Uterus (tissue), 4 donors: ENCODE results near the gene COG6. TPM values are rescaled to one million over a fixed set of nuclear protein-coding genes. Genes with fewer than 3 reads are reported as not detected.

ENCODE experiments used
- DNase-seq, 2 donors: peaks; one replicate each; pipeline ENCODE4 v3.0.0-alpha.2; 2019 to 2020
- H3K27ac ChIP-seq, 2 donors: fragments of 200-600 bp; sonication (generic); 1 replicate in 1 of 2; 2 replicates in 1 of 2; pipeline ENCODE4 v1.5.1; 2016 to 2018
- H3K27me3 ChIP-seq, 2 donors: fragments of 200-600 bp; sonication (generic); one replicate each; pipeline ENCODE4 v1.5.1; 2018 to 2019; ENCODE audit warnings: control low read depth in 1 of 2
- H3K36me3 ChIP-seq, 2 donors: fragments of 200-600 bp; sonication (generic); one replicate each; pipeline ENCODE4 v1.5.1; 2019; ENCODE audit warnings: control low read depth in 1 of 2
- H3K4me1 ChIP-seq, 2 donors: fragments of 200-600 bp; sonication (generic); one replicate each; pipeline ENCODE4 v1.5.1; 2018 to 2019; ENCODE audit warnings: control low read depth in 1 of 2
- H3K4me3 ChIP-seq, 2 donors: fragments of 200-600 bp; sonication (generic); 1 replicate in 1 of 2; 2 replicates in 1 of 2; pipeline ENCODE4 v1.5.1; 2018 to 2019; ENCODE audit warnings: mild to moderate bottlenecking in 1 of 2
- H3K9me3 ChIP-seq, 2 donors: fragments of 200-600 bp; sonication (generic); one replicate each; pipeline ENCODE4 v1.5.1; 2019; ENCODE audit warnings: control low read depth in 1 of 2
- POLR2A ChIP-seq, 2 donors: fragments of 450-650 bp; IDR thresholded peaks; one replicate each; pipeline ENCODE4 v1.6.1; 2016; ENCODE audit warnings: antibody characterized with exemption in 2 of 2, mild to moderate bottlenecking in 1 of 2, moderate library complexity in 1 of 2
- intact Hi-C: fragments of 100-400 bp; cut with DNase I; formaldehyde crosslinking; loops from one replicate; pipeline ENCODE4 v1.15.1; 2023; ENCODE audit warnings: low total_unique reads
- microRNA-seq: library from miRNA; unstranded; fragments of <30 nt; microRNA quantifications from one replicate; pipeline ENCODE4, GENCODE V29; 2016; ENCODE audit warnings: borderline microRNAs expressed, borderline replicate concordance
- small RNA-seq: library from RNA; depleted of rRNA; stranded (forward); fragments of <200 nt; gene quantifications from one replicate; pipeline ENCODE3, GENCODE V24; 2016
- total RNA-seq, 4 donors: library from RNA; depleted of rRNA in 3 of 4; stranded (reverse); fragments of >200 nt in 3 of 4; gene quantifications; one replicate each; pipeline versions ENCODE4 v1.1.0 to v1.2.4, GENCODE V29; 2014 to 2023
- TF ChIP-seq, protein P1 (sequence below), 4 experiments: fragments of 200-600 bp in 2 of 4; fragments of 450-650 bp in 2 of 4; sonication (generic) in 2 of 4; IDR thresholded peaks; one replicate each; pipeline ENCODE4 v1.5.1; 2016 to 2019; ENCODE audit warnings: antibody characterized with exemption in 4 of 4, mild to moderate bottlenecking in 2 of 4, moderate library complexity in 1 of 4
- donor health status: DM: yes; HTN: yes; CAD: no.

Gene COG6
- total RNA-seq, 4 donors from 2014 or later, result 17.1 to 83.2 (median 52.2) TPM

DNA sequence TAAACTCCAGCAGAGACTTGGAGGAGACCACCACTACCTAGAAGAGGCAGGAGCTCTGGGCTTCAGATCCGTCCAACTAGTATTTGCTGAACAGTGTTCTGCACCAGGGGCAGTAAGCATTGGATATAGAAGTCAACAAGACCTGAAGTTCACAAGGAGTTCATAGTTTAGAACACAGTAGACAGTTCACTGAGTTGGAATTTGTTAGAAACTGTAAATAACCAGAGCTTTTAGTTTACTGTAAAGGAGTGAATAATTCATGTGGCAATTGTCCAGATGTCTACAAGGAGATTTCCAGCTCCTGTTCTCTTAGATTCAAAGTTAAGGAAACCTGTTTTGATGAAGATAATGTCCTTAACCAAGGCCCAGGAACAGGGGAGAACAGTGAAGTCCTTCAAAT lies 128.9 kb downstream of the COG6 start:
- H3K9me3 ChIP-seq, result no peaks in the 10 kb centered on the region
- TF ChIP-seq, protein P1, sequence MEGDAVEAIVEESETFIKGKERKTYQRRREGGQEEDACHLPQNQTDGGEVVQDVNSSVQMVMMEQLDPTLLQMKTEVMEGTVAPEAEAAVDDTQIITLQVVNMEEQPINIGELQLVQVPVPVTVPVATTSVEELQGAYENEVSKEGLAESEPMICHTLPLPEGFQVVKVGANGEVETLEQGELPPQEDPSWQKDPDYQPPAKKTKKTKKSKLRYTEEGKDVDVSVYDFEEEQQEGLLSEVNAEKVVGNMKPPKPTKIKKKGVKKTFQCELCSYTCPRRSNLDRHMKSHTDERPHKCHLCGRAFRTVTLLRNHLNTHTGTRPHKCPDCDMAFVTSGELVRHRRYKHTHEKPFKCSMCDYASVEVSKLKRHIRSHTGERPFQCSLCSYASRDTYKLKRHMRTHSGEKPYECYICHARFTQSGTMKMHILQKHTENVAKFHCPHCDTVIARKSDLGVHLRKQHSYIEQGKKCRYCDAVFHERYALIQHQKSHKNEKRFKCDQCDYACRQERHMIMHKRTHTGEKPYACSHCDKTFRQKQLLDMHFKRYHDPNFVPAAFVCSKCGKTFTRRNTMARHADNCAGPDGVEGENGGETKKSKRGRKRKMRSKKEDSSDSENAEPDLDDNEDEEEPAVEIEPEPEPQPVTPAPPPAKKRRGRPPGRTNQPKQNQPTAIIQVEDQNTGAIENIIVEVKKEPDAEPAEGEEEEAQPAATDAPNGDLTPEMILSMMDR (IDR thresholded peaks at IDR 0.05), result no peak
- no peak for TF ChIP-seq POLR2A (IDR thresholded peaks at IDR 0.05)
- DNase-seq, result no peak
- H3K27ac ChIP-seq, result no peak overlapping the region
- no peaks in the 10 kb centered on the region for H3K36me3 ChIP-seq
- intact Hi-C loops, result no loop called here
- H3K4me3 ChIP-seq, result no peak overlapping the region
- no peaks in the 10 kb centered on the region for H3K27me3 ChIP-seq
- H3K4me1 ChIP-seq, result no peaks in the 10 kb centered on the region

DNA sequence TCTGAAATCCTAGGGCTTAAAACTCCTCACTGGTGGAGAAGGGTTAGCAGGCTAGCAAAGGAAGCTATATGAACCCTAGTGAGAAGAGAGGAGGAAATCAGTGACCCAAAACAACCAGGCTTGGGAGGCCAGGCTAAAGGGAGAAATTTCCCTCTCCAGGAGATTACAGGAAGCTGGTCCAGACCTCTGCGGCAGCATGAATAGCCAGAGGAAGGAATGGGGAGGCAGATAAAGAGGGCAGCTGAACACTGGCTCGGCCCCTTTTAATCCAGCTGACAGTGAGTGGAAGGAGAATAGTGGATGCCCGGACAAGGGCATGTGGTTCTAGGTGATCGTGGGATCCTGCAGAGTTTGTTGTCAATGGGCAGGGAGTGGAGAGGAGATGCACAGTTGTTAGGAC lies 130.6 kb downstream of the COG6 start:
- no peak overlapping the region for H3K27ac ChIP-seq
- intact Hi-C loops, result no loop called here
- no peaks in the 10 kb centered on the region for H3K4me1 ChIP-seq

DNA sequence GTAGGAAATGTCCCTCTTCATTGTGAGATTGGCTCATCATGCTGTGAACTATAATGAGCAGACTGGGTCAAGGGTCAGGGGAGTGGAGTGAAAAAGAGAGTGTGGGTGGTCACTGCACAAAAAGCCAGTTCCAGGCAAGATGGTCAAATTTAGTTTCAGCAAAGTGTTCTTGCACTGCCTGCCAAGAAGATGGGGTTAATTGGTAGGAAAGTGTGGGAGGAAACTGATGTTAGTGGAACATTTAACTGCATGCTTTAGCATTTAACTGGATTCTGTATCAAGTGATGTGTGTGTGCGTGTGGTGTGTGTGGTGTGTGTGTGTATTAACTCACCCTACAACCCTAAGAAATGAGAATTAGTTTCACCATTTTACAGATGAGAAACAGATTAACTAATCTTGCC lies 131.6 kb downstream of the COG6 start:
- no peaks in the 10 kb centered on the region for H3K4me1 ChIP-seq
- no peak for TF ChIP-seq POLR2A (IDR thresholded peaks at IDR 0.05)
- TF ChIP-seq, protein P1 (IDR thresholded peaks at IDR 0.05), result no peak
- H3K27ac ChIP-seq, result no peak overlapping the region
- intact Hi-C loops, result no loop called here
- no peak overlapping the region for H3K4me3 ChIP-seq
- no peaks in the 10 kb centered on the region for H3K27me3 ChIP-seq
- no peaks in the 10 kb centered on the region for H3K9me3 ChIP-seq
- no peaks in the 10 kb centered on the region for H3K36me3 ChIP-seq
- no peak for DNase-seq

More for the DNA sequence above, 130.6 kb downstream of the COG6 start:
- no peaks in the 10 kb centered on the region for H3K27me3 ChIP-seq
- no peaks in the 10 kb centered on the region for H3K9me3 ChIP-seq
- no peak for DNase-seq
- no peaks in the 10 kb centered on the region for H3K36me3 ChIP-seq
- no peak overlapping the region for H3K4me3 ChIP-seq
- TF ChIP-seq, protein P1 (IDR thresholded peaks at IDR 0.05), result no peak
- no peak for TF ChIP-seq POLR2A (IDR thresholded peaks at IDR 0.05)

DNA sequence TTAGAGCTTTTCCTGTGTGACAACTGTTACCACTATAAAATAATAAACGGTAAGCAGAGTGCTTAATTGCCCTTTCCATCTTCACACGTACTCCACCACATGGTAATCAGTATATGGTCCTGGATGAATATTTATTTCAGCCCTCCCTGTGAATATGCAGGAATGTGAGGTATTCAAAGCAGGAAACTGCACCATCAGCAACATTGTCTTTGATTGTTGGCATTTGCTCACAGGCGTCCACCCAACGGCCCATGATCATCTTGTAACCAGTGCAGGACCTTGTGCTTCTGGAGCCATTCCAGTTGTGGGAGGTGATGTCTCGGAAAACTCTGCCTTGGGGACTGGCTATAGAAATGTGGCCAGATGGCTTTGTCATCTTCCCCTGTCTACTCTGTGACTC lies 132.6 kb downstream of the COG6 start:
- Histone ChIP-seq H3K4me3 (no peak overlapping the region), H3K36me3 (no peaks in the 10 kb centered on the region), H3K4me1 (no peaks in the 10 kb centered on the region), H3K9me3 (peaks cover 0 to 2% of the 10 kb centered on the region in 2 donors), H3K27ac (no peak overlapping the region), H3K27me3 (no peaks in the 10 kb centered on the region)
- intact Hi-C loops, result no loop called here
- no peak for DNase-seq
- TF ChIP-seq, protein P1 (IDR thresholded peaks at IDR 0.05), result no peak
- TF ChIP-seq POLR2A (IDR thresholded peaks at IDR 0.05), result no peak

DNA sequence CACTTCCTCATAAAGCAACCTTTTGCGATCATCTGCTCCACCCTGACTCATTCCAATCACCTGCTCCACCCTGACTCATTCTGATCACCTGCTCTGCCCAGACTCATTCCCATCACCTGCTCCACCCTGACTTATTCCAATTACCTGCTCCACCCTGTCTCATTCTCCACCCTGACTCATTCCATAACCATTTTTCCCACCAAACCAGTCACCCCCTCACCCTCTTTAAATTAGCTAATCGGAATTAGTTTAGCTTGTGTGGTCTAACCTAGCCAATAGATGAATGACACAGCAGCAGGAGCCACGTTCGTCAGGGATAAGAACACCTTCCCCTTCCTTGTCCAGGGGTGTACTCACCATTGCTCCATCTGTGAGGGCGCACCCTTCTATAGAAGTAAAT lies 134.0 kb downstream of the COG6 start:
- DNase-seq, result no peak
- Histone ChIP-seq H3K27ac (no peak overlapping the region), H3K27me3 (no peaks in the 10 kb centered on the region), H3K4me1 (no peaks in the 10 kb centered on the region), H3K36me3 (no peaks in the 10 kb centered on the region), H3K9me3 (peaks cover 0 to 3% of the 10 kb centered on the region in 2 donors), H3K4me3 (no peak overlapping the region)
- intact Hi-C loops, result no loop called here
- TF ChIP-seq, protein P1 (IDR thresholded peaks at IDR 0.05), result no peak
- TF ChIP-seq POLR2A (IDR thresholded peaks at IDR 0.05), result no peak

Small RNA genes within 50 kb of the gene (microRNA-seq; reads per million reads assigned to microRNA genes)
- gene MIR4305, result not detected

Small RNA genes within 50 kb of the gene (small RNA-seq; reads per million reads assigned to genes)
- gene MIR4305 (not detected), gene RNY4P14 (0.18 reads per million)

Other genes starting within 250 kb of the COG6 start
- 100 to 1,000 TPM in 1 of 4 donors, 10 to 100 TPM in 3; 37.9 to 105 (median 86.8) TPM for gene LHFPL6, start 52.5 kb upstream of the COG6 start, total RNA-seq